WTC11 (cell line): ENCODE measurements around the gene MACF1.

ENCODE experiments used
- CDX4 ChIP-seq: fragments of 250-450 bp; sonication (Bioruptor Pico); IDR thresholded peaks from 2 replicates; pipeline ENCODE4 v1.9.0; 2021; ENCODE audit warnings: moderate library complexity, mild to moderate bottlenecking, inconsistent platforms, borderline replicate concordance
- CREM ChIP-seq: sonication (generic); formaldehyde crosslinking; IDR thresholded peaks from 2 replicates; pipeline ENCODE4 v1.8.1; 2022; ENCODE audit warnings: mild to moderate bottlenecking, missing genetic modification reagents, moderate library complexity
- CTCF ChIP-seq: fragments of 200-600 bp; IDR thresholded peaks from 2 replicates; pipeline ENCODE4 v1.8.0; 2022; ENCODE audit warnings: antibody characterized with exemption
- GABPB1 ChIP-seq: sonication (generic); formaldehyde crosslinking; IDR thresholded peaks from 2 replicates; pipeline ENCODE4 v1.8.1; 2023; ENCODE audit warnings: mild to moderate bottlenecking, missing genetic modification reagents
- SMAD4 ChIP-seq: sonication (generic); formaldehyde crosslinking; IDR thresholded peaks from 2 replicates; pipeline ENCODE4 v1.8.0; 2022; ENCODE audit warnings: mild to moderate bottlenecking, missing genetic modification reagents
- ZBTB21 ChIP-seq: sonication (generic); formaldehyde crosslinking; IDR thresholded peaks from 2 replicates; pipeline ENCODE4 v1.8.1; 2023; ENCODE audit warnings: mild to moderate bottlenecking, missing genetic modification reagents, borderline replicate concordance
- ZNF423 ChIP-seq: fragments of 250-450 bp; sonication (Bioruptor Pico); IDR thresholded peaks from 2 replicates; pipeline ENCODE4 v2.1.2; 2022; ENCODE audit warnings: mild to moderate bottlenecking, moderate library complexity

- TF ChIP-seq CTCF: no peak
- TF ChIP-seq ZBTB21 (CRISPR knock-in tag): no peak
- no peak for TF ChIP-seq ZNF423
- no peak for TF ChIP-seq CREM (CRISPR knock-in tag)
- no peak for TF ChIP-seq GABPB1 (CRISPR knock-in tag)
- TF ChIP-seq SMAD4: no peak
- no peak for TF ChIP-seq CDX4 (CRISPR knock-in tag)
These were observed 280.1 kb downstream of the MACF1 start for GRCh38 chr1:39484564-39484963.
